IPS-18c (cell line): ENCODE results near the gene SORCS2.

Source experiments
- H3K4me3 ChIP-seq: 2 replicates; pipeline ENCODE4 v1.7.0; 2013; ENCODE audit warnings: low read depth, mild to moderate bottlenecking, low read length, moderate library complexity; ENCODE audit not compliant: insufficient read depth
- H3K9me3 ChIP-seq: one replicate; pipeline ENCODE4 v1.6.1; 2013; ENCODE audit warnings: mild to moderate bottlenecking, low read length, moderate library complexity; ENCODE audit not compliant: control insufficient read depth, insufficient read depth

The SORCS2 gene

DNA sequence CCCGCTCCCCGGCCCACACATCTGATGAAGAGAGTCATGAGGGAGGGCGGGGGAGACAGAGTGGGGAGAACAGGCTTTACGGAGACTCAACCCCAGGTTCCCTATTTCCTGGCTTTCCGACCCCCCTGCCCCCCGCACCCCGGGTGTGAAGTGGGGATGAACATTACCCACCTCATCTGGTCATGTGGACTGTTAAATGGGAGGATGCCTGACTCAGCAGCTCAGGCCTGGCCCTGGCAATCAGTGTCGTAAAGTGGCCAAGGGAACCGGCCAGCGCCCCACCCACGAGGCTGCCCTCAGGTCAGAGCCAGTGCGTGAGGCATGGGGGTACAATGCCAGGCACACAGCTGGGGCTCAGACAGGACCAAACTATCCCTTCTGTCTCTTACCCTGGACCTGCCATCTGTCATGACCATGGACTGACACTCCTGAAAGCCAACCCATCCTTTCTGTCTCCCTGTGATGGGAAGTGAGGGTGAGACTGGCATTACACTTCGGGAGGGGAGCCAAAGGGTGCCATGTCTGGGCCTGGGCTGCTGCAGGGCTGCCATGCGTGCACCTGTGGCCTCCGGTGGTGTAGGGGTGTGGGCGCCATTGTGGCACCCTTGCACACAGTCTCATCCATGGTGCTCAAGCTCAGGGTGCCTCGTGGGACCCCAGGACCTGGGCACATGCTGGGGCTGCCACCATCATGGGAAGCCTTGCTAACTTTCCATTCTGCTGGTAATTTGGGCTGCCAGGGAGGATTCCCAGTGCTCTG lies 348.5 kb downstream of the SORCS2 start:
- no peak overlapping the region for H3K4me3 ChIP-seq
- H3K9me3 ChIP-seq = no peaks in the 10 kb centered on the region

DNA sequence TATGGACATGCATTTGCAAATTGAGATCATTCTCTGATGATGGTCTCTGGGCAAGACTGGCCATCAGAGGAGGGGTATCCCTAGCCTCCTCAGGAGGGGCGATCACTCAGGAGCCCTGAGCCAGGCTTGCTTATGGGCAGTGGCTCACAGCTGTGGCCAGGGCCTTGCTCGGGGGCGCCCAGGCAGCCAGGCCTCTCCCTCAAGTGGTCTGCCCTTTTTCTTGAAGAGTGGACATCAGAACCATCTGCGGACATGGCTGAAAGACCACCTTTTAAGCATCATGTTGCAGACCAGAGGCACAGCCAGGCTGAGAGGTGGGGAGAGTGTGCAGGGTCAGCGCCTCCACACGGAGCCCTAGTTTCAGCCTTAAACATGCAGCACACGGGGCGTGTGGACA lies 349.1 kb downstream of the SORCS2 start:
- Histone ChIP-seq H3K9me3 (no peaks in the 10 kb centered on the region), H3K4me3 (no peak overlapping the region)

DNA sequence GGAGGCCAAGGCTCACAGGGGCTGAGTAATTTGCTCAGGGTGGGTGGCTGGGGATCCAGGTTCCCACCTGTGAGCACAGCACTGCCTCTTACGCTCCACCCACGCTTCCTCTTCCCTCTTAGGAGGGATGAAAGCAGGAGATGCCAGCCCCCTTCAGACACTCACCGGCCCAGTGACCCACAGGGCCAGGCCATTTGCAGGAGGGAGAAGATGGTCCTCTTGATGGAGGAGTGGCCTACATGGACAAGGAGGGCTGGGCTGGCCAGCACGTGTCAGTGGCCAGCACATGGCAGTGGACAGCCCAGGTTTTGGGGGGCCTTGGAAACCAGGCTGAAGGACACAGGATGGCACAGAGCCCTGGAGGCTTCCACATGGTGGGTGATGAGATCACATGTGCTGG lies 350.4 kb downstream of the SORCS2 start:
- no peak overlapping the region for H3K4me3 ChIP-seq
- no peaks in the 10 kb centered on the region for H3K9me3 ChIP-seq

DNA sequence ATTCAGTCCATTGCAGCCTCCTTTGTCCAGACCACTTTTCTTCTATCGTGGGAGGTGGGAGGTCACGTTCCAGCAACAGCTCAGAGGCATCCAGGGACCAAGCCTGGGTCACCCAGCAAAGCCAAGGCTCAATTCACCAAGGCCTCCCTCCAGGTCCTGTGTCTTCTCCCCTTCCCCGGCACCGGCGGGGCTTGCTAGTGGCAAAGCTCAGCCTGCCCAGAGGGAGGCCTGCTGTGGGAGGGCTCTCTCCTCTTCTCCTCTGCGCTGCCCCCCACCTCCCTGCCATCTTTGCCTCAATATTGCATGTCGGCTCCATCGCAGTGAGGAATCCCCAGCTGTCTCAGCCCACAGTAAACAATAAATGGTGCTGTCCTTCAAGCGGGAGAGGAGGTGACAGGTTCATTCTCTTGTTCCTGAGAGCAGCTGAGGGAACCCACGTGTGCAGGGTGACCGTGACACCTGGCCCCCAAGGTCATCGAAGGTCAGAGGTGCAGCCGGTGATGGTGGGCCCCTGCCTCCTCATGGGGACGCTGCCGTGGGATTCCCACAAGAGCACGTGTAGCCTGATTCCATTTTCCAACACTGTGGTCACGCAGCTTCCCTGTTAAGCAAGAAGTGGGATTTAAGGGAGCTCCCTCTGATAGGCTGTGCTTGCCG lies 353.9 kb downstream of the SORCS2 start:
- Histone ChIP-seq H3K4me3 (no peak overlapping the region), H3K9me3 (no peaks in the 10 kb centered on the region)

DNA sequence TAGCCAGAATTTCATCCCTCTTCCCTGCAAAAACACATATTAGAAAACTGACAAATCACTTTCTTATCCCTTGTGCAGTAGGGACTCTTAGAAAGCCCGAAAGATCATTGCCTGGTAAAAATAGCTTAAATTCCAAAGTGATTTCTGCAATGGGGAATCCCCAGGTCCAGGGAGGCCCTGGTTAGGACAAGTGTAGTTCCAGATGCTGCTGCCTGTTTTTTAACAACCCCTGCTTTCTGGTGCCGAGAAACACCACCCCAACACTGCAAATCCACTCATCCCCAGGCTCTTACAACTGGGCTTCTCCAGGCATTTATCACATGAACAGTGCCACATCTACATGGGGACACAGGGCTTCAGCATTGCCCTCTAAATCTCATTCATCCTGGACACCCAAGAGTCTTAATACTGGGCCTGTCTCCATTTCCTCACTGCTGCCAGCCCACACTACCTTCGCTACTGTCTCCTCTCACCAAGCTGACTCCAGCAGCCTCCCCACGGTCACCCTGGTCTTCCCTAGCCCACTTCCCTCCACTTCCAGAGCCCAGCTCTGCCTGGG lies 354.6 kb downstream of the SORCS2 start:
- H3K9me3 ChIP-seq = no peaks in the 10 kb centered on the region
- H3K4me3 ChIP-seq = no peak overlapping the region

DNA sequence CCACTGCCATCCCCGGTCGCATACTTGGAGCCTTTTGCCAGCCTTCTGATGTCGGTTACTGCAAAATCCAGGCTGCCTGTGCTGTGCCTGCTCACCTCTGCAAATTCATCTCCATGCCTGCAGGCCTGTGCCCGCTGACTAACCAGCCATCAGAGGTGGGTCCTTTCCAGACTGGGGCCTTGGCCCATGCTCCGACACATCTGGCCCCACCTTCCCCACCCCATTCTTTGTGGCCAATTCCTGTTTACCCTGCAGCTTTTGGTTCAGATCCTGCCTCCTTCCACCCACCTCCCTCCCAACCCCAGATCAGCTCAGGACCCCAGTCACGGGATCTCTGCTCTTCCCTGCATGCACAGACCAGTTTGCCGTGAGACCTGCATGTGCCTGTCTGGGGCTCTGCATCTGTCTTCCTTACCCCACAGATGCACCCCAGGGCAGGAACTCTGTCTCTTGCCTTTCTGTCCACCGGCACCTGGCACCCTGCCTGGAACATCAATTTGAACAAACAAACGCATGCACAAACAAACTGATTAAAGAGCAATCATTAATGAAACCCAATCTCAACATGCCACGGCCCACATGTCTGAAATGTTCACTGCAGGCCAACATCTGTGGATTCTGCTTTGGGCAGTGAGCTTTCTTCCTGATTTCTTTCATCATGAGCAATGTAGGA lies 355.2 kb downstream of the SORCS2 start:
- H3K9me3 ChIP-seq = no peaks in the 10 kb centered on the region
- no peak overlapping the region for H3K4me3 ChIP-seq

DNA sequence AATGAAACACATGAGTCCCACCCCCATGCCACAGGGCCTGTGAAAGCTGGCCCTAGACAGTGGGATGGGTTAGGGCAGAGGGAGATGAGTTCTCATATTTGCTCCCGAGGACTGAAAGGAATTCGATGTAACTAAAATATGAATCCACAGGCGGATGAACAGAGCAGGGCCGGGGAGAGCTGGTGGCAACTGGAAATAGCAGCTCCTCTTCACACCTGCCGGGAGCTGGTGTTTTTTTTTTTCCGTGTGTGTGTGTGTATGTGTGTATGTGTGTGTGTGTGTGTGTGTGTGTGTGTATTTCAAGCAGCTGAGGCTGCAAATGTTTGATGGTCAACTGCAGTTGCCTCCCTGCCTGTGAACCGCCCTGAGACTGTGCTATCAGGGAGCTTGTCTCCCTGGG lies 357.5 kb downstream of the SORCS2 start:
- H3K4me3 ChIP-seq = no peak overlapping the region
- H3K9me3 ChIP-seq = peaks cover 6% of the 10 kb centered on the region

DNA sequence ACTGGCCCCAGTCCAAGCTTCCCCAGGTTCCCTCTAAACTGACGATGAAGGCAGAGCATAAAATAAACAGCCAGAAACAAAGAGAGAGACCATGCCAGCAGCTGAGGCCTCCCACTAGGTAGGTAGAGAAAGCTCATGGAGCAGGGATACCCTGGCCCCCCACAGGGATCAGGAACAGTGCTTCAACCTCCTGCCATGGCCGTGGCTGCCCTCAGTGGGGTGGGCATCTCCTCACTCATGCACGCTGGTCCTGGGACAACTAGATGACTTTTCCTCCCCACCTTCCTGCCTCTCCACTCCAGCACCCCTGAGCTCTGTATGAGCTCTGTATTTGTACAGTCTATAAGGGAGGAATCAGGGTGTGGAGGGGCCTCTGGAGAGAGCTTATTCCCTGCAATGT lies 360.1 kb downstream of the SORCS2 start:
- H3K9me3 ChIP-seq = peaks cover 6% of the 10 kb centered on the region
- no peak overlapping the region for H3K4me3 ChIP-seq

DNA sequence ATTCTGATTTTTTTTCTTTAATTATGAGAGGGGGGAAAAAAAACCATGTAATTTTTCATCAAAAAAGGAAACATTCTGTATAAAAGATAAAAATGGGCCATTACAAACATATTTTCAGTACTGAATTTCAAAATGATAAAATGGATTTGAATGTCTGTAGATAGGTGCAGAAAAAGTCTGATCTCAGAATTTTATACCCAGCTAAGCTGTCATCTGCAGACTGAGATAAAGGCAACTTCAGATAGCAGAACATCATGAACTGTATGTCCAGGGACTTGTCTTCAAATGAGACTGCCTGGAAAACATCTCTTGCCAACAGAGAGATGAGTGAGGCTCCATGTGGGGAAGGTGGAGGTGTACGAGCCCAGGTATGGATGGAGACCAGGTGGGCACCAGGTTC lies 360.9 kb downstream of the SORCS2 start:
- H3K4me3 ChIP-seq = peak overlapping the region; percentile 26; the same call in 1 of the 2 replicates
- peaks cover 6% of the 10 kb centered on the region for H3K9me3 ChIP-seq

DNA sequence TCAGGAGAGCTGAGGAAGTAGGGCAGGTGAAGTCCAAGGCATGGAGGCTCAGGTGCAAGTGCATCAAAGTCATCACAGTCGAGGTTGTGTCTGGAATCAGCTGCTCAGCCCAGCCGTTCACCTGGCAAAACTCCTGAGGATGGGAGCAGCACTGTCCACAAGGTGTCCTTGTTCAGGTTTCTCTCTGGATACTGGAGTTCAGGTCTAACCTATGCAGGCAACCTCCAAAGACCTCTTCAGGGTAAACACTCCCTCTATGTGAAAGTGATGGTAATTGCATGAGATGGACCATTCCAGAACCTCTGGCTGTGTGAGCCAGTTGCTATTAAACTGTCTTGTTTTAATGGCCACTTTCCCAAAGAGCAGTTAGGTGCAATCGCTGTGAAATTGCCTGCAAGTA lies 362.6 kb downstream of the SORCS2 start:
- Histone ChIP-seq H3K9me3 (peaks cover 6% of the 10 kb centered on the region), H3K4me3 (no peak overlapping the region)

DNA sequence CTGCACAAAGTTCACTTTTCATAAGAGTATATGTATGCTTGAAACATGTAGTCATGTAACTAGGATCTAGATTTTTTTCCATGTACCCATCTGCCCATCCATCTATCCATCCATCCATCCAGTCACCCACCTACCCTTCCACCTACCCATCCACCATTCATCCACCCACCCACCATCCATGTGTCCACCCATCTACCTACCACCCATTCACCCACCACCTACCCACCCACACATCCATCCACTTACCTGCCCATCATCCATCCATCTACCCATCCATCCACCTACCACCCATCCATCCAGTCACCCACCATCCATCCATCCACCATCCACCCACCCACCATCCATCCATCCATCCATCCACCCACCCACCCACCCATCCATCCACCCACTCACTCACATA lies 364.2 kb downstream of the SORCS2 start:
- H3K4me3 ChIP-seq = no peak overlapping the region
- H3K9me3 ChIP-seq = peaks cover 6% of the 10 kb centered on the region

DNA sequence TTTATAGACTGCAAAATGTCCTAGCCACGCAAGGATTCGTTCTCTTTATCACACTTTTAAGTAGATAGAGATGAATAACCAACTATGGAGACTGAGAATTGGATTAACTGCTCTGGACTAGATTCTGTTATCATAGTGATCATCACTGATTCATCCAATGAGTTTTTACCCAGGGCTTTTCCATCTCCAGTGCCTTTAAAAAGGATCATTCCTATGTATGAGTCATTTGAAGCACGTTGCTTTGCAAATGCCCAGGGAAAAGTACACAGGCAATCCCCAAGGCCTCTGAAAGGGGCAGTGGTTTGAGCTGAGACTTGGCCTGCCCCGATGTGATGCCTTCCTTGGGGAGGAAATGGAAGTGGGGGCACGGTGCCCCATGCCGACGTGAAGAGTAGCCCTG lies 365.1 kb downstream of the SORCS2 start:
- peaks cover 6% of the 10 kb centered on the region for H3K9me3 ChIP-seq
- no peak overlapping the region for H3K4me3 ChIP-seq

DNA sequence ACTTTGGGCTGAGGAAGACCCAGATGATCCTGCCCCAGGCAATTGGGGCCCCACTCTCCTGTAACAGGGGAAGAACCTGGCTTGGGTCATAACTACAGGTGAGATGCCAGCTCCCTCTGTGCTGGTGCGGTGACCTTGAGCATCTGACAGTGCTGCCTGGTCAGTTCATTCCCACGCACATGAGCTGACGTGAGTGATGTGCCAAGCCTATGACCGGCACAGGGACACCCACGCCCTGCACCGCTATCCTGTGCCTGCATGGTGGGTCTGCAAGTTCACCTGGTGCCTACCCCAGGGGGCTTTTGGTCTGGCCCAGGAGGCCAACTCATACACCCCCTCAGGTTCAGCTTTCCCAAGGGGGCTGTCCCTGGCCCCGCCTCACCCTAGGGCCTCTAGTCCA lies 366.1 kb downstream of the SORCS2 start:
- Histone ChIP-seq H3K4me3 (no peak overlapping the region), H3K9me3 (peaks cover 3% of the 10 kb centered on the region)

DNA sequence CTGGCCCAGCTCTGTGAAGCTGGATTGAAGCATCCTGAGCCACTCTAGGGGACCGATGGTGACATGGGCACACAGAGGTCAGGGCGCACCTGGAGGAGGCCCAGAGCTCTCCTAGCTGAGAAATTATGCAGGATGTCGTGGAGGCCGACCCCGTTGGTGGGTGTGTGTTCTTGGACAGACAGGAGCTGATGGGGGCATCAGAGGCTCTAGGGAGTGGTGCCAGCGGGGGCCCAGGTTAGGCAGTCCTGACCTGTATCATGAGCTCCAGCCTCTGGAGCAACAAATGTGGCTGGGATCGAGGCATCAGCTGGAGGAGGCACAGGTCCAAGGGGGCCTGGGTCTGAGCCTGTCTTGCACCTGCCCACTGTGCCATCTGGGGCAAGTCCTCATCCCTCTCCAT lies 367.0 kb downstream of the SORCS2 start:
- Histone ChIP-seq H3K9me3 (no peaks in the 10 kb centered on the region), H3K4me3 (no peak overlapping the region)

DNA sequence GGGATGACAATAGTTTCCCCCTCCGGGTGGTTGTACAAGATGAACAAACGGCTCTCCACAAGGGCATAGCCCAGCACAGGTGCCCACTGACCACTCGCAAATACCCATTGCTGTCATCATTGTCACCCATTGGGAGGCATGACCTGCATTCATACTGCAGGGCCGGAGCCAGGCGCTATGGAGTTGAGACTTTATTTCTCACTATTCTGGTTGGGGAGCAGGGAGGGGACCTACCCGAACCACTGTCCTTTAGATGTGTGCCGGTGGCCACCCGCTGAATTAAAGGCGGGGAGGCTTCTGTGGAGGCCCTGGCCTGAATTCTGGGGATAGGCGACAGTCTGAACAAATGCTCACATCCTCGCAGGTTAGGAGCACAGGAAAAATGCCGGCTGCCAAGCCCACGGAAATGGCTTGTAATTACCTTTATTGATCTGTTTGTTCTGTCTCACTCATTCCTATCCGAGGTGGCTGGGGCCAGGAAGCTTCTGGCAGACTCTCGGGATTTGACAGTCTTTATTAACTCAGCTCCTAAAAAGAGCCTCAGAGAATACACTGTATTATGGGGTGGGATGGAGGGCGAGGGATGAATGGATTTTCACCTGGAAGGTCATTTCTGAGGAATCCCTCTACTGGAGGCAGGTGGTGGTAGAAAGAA lies 367.5 kb downstream of the SORCS2 start:
- no peaks in the 10 kb centered on the region for H3K9me3 ChIP-seq
- no peak overlapping the region for H3K4me3 ChIP-seq

DNA sequence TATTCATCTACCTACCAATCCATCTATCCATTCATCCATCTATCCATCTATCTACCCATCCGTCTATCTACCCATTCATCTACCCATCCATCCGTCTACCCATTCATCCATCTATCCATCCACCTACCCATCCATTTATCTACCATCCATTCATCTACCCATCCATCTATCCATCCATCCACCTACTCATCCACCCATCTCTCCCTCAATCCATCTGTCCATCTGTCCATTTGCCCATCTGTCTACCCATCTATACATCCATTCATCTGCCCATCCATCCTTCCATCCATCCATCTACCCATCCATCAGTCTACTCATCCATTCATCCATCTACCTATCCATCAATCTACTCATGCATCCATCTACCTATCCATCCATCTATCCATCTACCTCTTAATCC lies 369.2 kb downstream of the SORCS2 start:
- Histone ChIP-seq H3K4me3 (no peak overlapping the region), H3K9me3 (no peaks in the 10 kb centered on the region)

DNA sequence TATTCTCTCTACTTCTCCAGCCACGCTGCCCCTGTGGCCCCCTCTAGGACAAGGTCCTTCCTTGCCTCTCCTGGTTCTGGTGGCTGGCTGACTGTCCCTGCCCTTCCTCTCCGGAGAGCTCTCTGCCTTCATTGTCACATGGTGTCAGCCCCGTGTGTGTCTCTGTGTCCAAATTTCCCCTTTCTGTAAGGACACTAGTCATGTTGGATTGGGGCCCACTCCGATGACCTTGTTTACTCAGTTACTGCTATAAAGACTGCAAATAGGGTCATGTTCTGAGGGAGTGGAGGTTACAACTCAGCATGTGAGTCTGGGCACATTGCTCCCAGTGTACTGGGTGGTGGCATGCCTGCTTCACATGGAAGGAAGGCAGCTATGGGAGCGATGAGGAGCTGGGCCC lies 371.9 kb downstream of the SORCS2 start:
- no peaks in the 10 kb centered on the region for H3K9me3 ChIP-seq
- H3K4me3 ChIP-seq = no peak overlapping the region
